SK-N-SH (cell line): ENCODE data around the gene TXNDC11. TPM values are rescaled to one million over a fixed set of nuclear protein-coding genes. Genes with fewer than 3 reads are reported as not detected.

ENCODE experiments used
- CTCF ChIA-PET: fragments of 300-600, 350-600 bp; formaldehyde crosslinking; extraction: SDS; loops from one replicate; lab custom pipeline; 2021; lab: Yijun Ruan, JAX
- POLR2A ChIA-PET: fragments of 350-600 bp; sonication (Branson Sonifier 250); formaldehyde crosslinking; extraction: SDS; loops from one replicate; lab custom pipeline; 2020; ENCODE audit warnings: antibody characterized with exemption, inconsistent platforms; lab: Yijun Ruan, JAX
- DNase-seq: peaks from one replicate; pipeline ENCODE4 v3.0.0; 2012
- H2AFZ ChIP-seq: fragments of 200-600 bp; sonication (generic); 2 replicates; pipeline ENCODE4 v1.8.1; 2016; ENCODE audit warnings: antibody characterized with exemption, mild to moderate bottlenecking, low read depth
- H3F3A ChIP-seq: fragments of 200-600 bp; sonication (generic); replicated peaks from 2 replicates; pipeline ENCODE3; 2016; ENCODE audit warnings: antibody characterized with exemption, mild to moderate bottlenecking; ENCODE audit not compliant: insufficient read depth
- H3K27ac ChIP-seq, 2 experiments: fragments of 200-500 bp in 1 of 2; fragments of 200-600 bp in 1 of 2; sonication (Bioruptor generic) in 1 of 2; sonication (generic), shearing (Covaris generic) in 1 of 2; 2 replicates each; pipeline versions ENCODE4 v1.5.1 to v1.6.1; 2014 to 2016; ENCODE audit warnings: low read depth in 2 of 2, inconsistent platforms in 1 of 2, low read length in 1 of 2, mild to moderate bottlenecking in 1 of 2, mixed read lengths in 1 of 2
- H3K27me3 ChIP-seq: fragments of 200-600 bp; sonication (generic), shearing (Covaris generic); 2 replicates; pipeline ENCODE4 v1.6.1; 2016; ENCODE audit warnings: mixed run types; ENCODE audit not compliant: insufficient read depth
- H3K36me3 ChIP-seq, 2 experiments: fragments of 200-500 bp in 1 of 2; fragments of 200-600 bp in 1 of 2; sonication (Bioruptor generic) in 1 of 2; sonication (generic) in 1 of 2; replicated peaks in 1 of 2; 2 replicates each; pipeline versions ENCODE3 to v1.5.1; 2014 to 2016; ENCODE audit warnings: low read length in 1 of 2, mild to moderate bottlenecking in 1 of 2; ENCODE audit not compliant: insufficient read depth in 2 of 2, control insufficient read depth in 1 of 2
- H3K4me1 ChIP-seq, 2 experiments: fragments of 200-500 bp in 1 of 2; fragments of 200-600 bp in 1 of 2; sonication (Bioruptor generic) in 1 of 2; sonication (generic), shearing (Covaris generic) in 1 of 2; 2 replicates each; pipeline versions ENCODE4 v1.5.1 to v1.6.1; 2014 to 2016; ENCODE audit warnings: low read depth in 1 of 2, low read length in 1 of 2, mixed run types in 1 of 2; ENCODE audit not compliant: insufficient read depth in 2 of 2, control insufficient read depth in 1 of 2
- H3K4me2 ChIP-seq: fragments of 200-600 bp; sonication (generic), shearing (Covaris generic); 2 replicates; pipeline ENCODE4 v1.6.1; 2017; ENCODE audit warnings: mixed run types
- H3K4me3 ChIP-seq, 2 experiments: fragments of 200-500 bp in 1 of 2; fragments of 200-600 bp in 1 of 2; sonication (Bioruptor generic) in 1 of 2; sonication (generic), shearing (Covaris generic) in 1 of 2; 2 replicates each; pipeline versions ENCODE4 v1.5.1 to v1.8.1; 2014 to 2016; ENCODE audit warnings: low read depth in 2 of 2, inconsistent platforms in 1 of 2, low read length in 1 of 2, mild to moderate bottlenecking in 1 of 2, mixed read lengths in 1 of 2, moderate library complexity in 1 of 2
- H3K79me2 ChIP-seq: fragments of 200-600 bp; sonication (generic); 2 replicates; pipeline ENCODE4 v1.8.1; 2017; ENCODE audit warnings: mild to moderate bottlenecking; ENCODE audit not compliant: insufficient read depth
- H3K9ac ChIP-seq: fragments of 200-600 bp; sonication (generic); 2 replicates; pipeline ENCODE4 v1.6.1; 2017; ENCODE audit warnings: mixed run types
- H3K9me2 ChIP-seq: fragments of 200-600 bp; sonication (generic); 2 replicates; pipeline ENCODE4 v1.6.1; 2017; ENCODE audit warnings: mixed run types
- H3K9me3 ChIP-seq: fragments of 200-600 bp; sonication (generic); 2 replicates; pipeline ENCODE4 v1.6.1; 2017; ENCODE audit warnings: mixed run types, mild to moderate bottlenecking, moderate library complexity
- H4K20me1 ChIP-seq: fragments of 200-600 bp; sonication (generic); 2 replicates; pipeline ENCODE4 v1.6.1; 2017; ENCODE audit warnings: mild to moderate bottlenecking, mixed run types; ENCODE audit not compliant: insufficient read depth
- FOXJ3 ChIP-seq: sonication (generic); formaldehyde crosslinking; IDR thresholded peaks from 2 replicates; pipeline ENCODE4 v1.5.1; 2020; ENCODE audit warnings: mild to moderate bottlenecking, missing genetic modification reagents
- MXI1 ChIP-seq: IDR thresholded peaks from 2 replicates; pipeline ENCODE4 v1.6.1; 2012; ENCODE audit warnings: mild to moderate bottlenecking, low read depth, low read length, improper control_type of control experiment
- PBX3 ChIP-seq: IDR thresholded peaks from 2 replicates; pipeline ENCODE4; 2012
- POLR2AphosphoS5 ChIP-seq: IDR thresholded peaks from 2 replicates; pipeline ENCODE4 v1.6.1; 2012; ENCODE audit warnings: low read depth, low read length
- REST ChIP-seq: IDR thresholded peaks from 2 replicates; pipeline ENCODE4 v1.6.1; 2012; ENCODE audit warnings: mild to moderate bottlenecking, low read depth, low read length, moderate library complexity
- RXRA ChIP-seq: IDR thresholded peaks from 2 replicates; pipeline ENCODE4 v1.4.0; 2012; ENCODE audit warnings: low read depth, mild to moderate bottlenecking, borderline replicate concordance
- SIN3A ChIP-seq: IDR thresholded peaks from 2 replicates; pipeline ENCODE4 v1.6.1; 2012; ENCODE audit warnings: low read depth, mild to moderate bottlenecking, low read length, moderate library complexity, borderline replicate concordance
- TCF12 ChIP-seq: IDR thresholded peaks from 2 replicates; pipeline ENCODE4 v1.4.0; 2012
- WGBS: methylation state at CpG from one replicate; pipeline ENCODE4 v1.1.6; 2017; ENCODE audit warnings: low lambda C conversion rate; 5-methylcytosine and 5-hydroxymethylcytosine counted together
- polyA plus RNA-seq, 3 experiments: library from polyadenylated mRNA; depleted of rRNA; stranded (reverse); fragments of >200 nt; gene quantifications; 2 replicates each; pipeline ENCODE4 v1.2.3, GENCODE V29; 2012

TXNDC11 gene
- polyA plus RNA-seq, 1 of the 3 experiments (the other 2 are of a cell fraction): 37.0 TPM

- 50% methylated on average over 20 of the region's 21 CpGs for WGBS
- Histone ChIP-seq H3K36me3 (peaks cover 0 to 6% of the 10 kb centered on the region in 2 experiments), H4K20me1 (peaks cover 31% of the 10 kb centered on the region), H2AFZ (peak overlapping the region; percentile 88), H3K4me1 (peaks cover 6 to 12% of the 10 kb centered on the region in 2 experiments; a peak in 2 of 4 replicates), H3K4me2 (peak overlapping the region; percentile 79), H3K9me2 (no peaks in the 10 kb centered on the region), H3K79me2 (peaks cover 43% of the 10 kb centered on the region), H3K27ac (peak overlapping the region; percentile 78 to 88), H3K9ac (peak overlapping the region; percentile 82), H3K4me3 (peak overlapping the region; percentile 72 to 87), H3K9me3 (no peaks in the 10 kb centered on the region), H3F3A (peaks cover 15% of the 10 kb centered on the region), H3K27me3 (no peaks in the 10 kb centered on the region)
- DNase-seq: peak; percentile 17
- ChIA-PET POLR2A (interaction anchor here (0.6 to 2.1 kb wide), 9 partner anchors 9 to 473 kb away, joined by 3 to 16 read pairs (median 4); partner anchors contain the start of gene ZC3H7A), CTCF (interaction anchor here (0.7 to 4.2 kb wide), 6 partner anchors 19 to 347 kb away, joined by 3 to 20 read pairs (median 4); partner anchors contain the start of gene ZC3H7A)
- TF ChIP-seq REST: no peak
- TF ChIP-seq FOXJ3 (CRISPR knock-in tag): 0 out of 2 replicates have a peak, but pooled peaks have one; percentile 1
- no peak for TF ChIP-seq TCF12
- TF ChIP-seq MXI1: peak; percentile 42; the same call in 1 of the 2 replicates
These were observed 834 bp upstream of the TXNDC11 start for GRCh38 chr16:11743308-11744074.

GRCh38 chr16:11742093-11742535 lies 543 bp downstream of the TXNDC11 start:
- Histone ChIP-seq H3F3A (peaks cover 9% of the 10 kb centered on the region), H4K20me1 (peaks cover 45% of the 10 kb centered on the region), H3K36me3 (peaks cover 3 to 14% of the 10 kb centered on the region in 2 experiments), H3K4me2 (peak overlapping the region; percentile 93), H2AFZ (peak overlapping the region; percentile 80), H3K27ac (peak overlapping the region; percentile 75 to 78; a peak in 3 of 4 replicates), H3K9me3 (no peaks in the 10 kb centered on the region), H3K27me3 (no peaks in the 10 kb centered on the region), H3K9ac (peak overlapping the region; percentile 87), H3K79me2 (peaks cover 56% of the 10 kb centered on the region), H3K4me1 (peaks cover 6 to 14% of the 10 kb centered on the region in 2 experiments; a peak in 3 of 4 replicates), H3K4me3 (peak overlapping the region; percentile 72 to 87), H3K9me2 (no peaks in the 10 kb centered on the region)
- POLR2A ChIA-PET: interaction anchor here (0.6 to 2.1 kb wide), 4 partner anchors 12 to 259 kb away, joined by 3 to 16 read pairs (median 6); partner anchors contain the start of gene ZC3H7A
- CTCF ChIA-PET: interaction anchor here (0.7 to 4.2 kb wide), 7 partner anchors 28 to 325 kb away, joined by 3 to 20 read pairs (median 4); partner anchors contain the start of gene ZC3H7A
- TF ChIP-seq RXRA (no peak), SIN3A (0 out of 2 replicates have a peak, but pooled peaks have one; percentile 12), PBX3 (no peak), POLR2AphosphoS5 (no peak)
- 4% methylated on average over 5 of the region's 37 CpGs for WGBS
- DNase-seq: no peak
